Activated gamma-delta T cell (primary cell): ENCODE data around the gene ZNF282.
"Not testable (repeated sequence)": the region's sequence is repeated elsewhere in the genome, so short reads cannot be mapped to it uniquely, and the experiment has no call there.

Experiments used
- DNase-seq: peaks from one replicate; lab custom pipeline; 2025; lab: John Stamatoyannopoulos, UW

Gene ZNF282

GRCh38 chr7:149224352-149224751 is 29.0 kb downstream of the ZNF282 start:
- DNase-seq: no peak

- DNase-seq: no peak
These were observed 29.8 kb downstream of the ZNF282 start for GRCh38 chr7:149225106-149225505.

DNA sequence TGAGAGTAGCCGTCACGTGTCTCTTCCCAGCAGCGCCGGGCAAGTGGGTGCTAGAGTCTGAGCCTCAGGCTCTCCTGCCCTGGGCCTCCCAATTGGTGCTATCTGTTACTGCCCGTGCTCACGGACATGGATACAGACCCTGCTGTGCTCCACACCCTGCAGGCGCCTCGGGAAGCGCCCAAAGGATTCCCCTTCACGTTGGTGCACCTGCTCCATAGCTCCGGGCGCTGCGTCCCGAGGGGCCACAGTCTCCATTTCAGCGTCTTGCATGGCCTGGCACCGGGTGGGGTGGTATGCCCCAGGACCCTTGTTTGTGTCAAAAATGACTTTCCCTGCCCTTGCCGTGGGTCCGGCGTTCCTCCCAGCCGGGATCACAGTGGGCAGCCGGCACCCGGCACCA is 30.3 kb downstream of the ZNF282 start:
- no peak for DNase-seq

GRCh38 chr7:149226366-149226765 is 31.0 kb downstream of the ZNF282 start:
- DNase-seq: not testable (repeated sequence)

- DNase-seq: no peak
These were observed 31.6 kb downstream of the ZNF282 start for GRCh38 chr7:149226840-149227494.

DNA sequence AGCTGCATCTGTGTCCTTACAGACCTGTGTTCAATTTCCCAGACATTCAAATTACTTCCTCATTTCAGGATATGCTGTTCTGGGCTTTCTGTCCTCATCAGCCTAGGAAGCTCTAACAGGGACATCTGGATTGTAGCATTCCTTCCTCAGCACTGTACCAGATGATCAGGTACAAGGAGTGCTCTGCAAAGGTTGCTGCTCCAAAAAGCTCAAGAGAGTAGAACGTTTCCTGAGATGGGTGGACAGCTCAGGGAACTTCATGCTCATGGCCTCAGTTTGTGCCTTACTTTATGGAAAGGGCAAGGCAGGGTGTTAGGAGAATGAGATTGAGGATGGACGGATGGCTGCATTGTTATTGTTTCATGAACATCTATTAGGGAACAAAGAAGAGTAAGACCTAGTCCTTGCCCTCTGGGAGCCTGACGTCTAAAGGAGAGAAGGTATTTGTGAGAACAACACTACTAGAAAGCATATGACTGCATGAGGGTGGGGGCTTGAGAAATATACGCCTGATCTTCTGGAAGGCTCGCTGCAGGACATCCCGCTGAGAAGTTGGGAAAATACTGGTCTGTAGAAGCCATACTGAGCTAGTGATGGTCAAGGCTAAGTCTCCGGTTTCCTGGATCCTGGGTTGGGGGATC is 33.6 kb downstream of the ZNF282 start:
- DNase-seq: no peak

- DNase-seq: no peak
These were observed 34.2 kb downstream of the ZNF282 start for GRCh38 chr7:149229526-149229925.

DNA sequence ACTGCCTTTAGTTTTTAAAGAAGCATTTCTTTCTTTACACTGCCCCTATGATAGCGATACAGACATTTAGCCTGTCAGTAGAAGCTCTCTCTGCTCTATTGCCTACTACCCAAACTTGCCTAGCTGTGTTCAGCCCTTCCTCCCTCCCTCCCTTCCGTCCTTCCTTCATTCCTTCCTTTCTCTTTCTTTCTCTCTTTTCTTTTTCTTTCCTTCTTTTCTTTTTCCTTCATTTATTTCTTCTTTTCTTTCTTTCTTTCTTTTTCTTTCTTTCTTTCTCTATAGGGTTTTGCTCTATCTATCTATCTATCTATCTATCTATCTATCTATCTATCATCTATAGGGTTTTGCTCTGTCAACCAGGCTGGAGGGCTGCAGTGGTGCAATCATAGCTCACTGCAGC is 37.0 kb downstream of the ZNF282 start:
- DNase-seq: no peak

- not testable (repeated sequence) for DNase-seq
These were observed 38.4 kb downstream of the ZNF282 start for GRCh38 chr7:149233655-149234204.

DNA sequence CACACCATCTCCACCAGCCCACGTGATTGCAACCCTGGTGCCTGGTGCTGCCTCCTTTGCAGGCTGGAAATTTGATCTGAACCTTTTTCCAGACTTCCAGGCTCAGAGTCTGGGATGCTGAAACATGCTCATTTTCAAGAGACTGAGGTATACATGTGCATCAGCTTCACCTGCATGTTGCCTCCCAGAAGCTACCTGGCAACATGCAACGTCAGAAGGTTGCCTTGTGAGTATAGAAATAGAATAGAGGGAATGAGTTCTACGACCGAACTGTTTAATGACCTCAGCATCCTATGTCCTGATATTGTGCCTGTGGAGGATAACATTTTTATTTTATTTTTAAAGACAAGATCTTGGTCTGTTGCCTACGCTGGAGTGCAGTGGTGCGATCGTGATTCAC is 42.2 kb downstream of the ZNF282 start:
- DNase-seq: no peak

- no peak for DNase-seq
These were observed 42.7 kb downstream of the ZNF282 start for GRCh38 chr7:149238051-149238450.

DNA sequence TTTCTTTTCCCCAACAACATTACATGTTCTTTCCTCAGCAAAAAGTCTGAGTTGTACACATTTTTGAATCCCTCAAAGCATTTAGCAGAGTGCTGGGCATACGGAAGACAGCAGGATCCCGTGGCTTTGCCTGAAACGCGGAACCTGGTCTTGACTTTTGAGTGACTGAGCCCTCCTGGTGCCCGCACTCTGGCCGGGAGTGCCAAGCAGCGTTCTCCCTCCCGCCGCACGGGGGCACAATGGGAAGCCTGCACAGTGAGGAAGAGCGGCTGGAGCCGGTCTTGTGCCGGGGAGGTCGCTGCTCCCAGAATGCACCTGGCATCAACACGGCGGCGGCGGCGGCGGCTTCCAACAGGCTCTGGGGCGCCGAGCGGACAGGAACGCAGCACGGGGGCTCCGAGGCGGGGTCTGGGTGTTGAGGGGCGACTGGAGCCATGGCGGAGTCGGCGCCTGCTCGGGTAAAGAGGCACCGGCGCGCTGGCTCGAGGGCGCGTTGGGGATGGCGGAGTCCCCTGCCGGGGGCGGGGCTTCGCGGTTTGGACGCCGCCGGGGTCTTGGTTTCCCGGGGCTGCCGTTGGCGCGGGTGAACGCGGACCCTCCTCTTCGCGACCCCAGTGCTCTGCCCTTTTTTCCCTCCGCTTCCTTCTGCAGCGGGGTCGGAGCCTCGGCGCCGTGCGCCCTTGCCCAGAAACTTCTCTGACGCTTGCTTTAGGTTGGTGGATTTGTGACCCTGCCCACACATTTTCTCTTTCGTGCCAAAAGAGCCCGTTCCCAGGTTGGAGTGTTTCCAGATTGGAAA is 44.2 kb downstream of the ZNF282 start, which contains the start of gene ZNF212:
Gene ZNF212, plus strand, starts transcription at position 307 of the 799 bp plus-strand sequence. Its CDS starts 128 bp downstream, at position 435.
- peak; percentile 73 for DNase-seq

GRCh38 chr7:149240637-149241036 is 45.3 kb downstream of the ZNF282 start:
- DNase-seq: no peak

DNA sequence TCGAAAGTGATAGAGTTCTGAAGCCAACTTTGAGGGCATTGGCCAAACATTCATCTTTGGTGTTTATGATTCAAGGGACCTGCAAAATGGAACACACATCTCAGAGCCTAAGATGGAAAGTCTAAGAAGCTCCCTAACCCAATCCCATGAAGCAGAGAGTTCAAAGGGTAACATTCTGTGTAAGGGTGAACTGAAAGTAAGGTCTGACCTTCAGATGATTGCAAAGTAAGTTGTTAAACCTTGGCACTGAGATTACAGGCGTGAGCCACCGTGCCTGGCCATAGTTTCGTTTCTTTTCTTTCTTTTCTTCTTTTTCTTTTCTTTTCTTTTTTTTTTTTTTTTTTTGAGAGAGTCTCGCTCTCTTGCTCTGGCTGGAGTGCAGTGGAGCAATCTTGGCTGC is 46.4 kb downstream of the ZNF282 start:
- DNase-seq: no peak

DNA sequence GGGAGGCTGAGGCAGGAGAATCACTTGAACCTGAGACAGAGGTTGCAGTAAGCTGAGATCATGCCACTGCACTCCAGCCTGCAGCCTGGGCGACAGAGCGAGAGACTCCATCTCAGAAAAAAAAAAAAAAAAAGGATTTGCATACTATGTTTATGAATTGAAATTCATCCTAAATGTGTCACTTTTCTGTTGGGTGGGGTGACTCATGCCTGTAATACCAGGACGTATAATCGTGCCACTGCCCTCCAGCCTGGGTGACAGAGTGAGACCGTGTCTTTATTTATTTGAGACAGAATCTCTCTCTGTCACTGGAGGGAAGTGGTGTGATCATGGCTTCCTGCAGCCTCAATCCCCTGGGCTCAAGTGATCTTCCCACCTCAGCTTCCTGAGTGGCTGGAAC is 49.9 kb downstream of the ZNF282 start:
- DNase-seq: no peak

- no peak for DNase-seq
These were observed 50.4 kb downstream of the ZNF282 start for GRCh38 chr7:149245744-149246143.

- DNase-seq: no peak
These were observed 53.4 kb downstream of the ZNF282 start for GRCh38 chr7:149248777-149249176.

DNA sequence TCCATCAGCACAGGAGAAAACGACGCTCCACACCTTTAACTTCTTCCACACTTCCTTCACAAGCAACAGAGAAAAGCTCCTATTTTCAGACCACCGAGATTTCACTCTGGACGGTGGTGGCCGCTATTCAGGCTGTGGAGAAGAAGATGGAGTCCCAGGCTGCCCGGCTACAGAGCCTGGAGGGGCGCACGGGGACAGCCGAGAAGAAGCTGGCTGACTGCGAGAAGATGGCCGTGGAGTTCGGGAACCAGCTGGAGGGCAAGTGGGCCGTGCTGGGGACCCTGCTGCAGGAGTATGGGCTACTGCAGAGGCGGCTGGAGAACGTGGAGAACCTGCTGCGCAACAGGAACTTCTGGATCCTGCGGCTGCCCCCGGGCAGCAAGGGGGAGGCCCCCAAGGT is 54.8 kb downstream of the ZNF282 start:
- DNase-seq: not testable (repeated sequence)

GRCh38 chr7:149251518-149251917 is 56.2 kb downstream of the ZNF282 start:
- not testable (repeated sequence) for DNase-seq

GRCh38 chr7:149252378-149252777 is 57.0 kb downstream of the ZNF282 start:
- DNase-seq: no peak

- no peak for DNase-seq
These were observed 58.3 kb downstream of the ZNF282 start for GRCh38 chr7:149253665-149254064.

- no peak for DNase-seq
These were observed 59.0 kb downstream of the ZNF282 start for GRCh38 chr7:149254181-149254858.
